KMS-11 (cell line): Measurements from ENCODE around the gene ARPP19.

Experiments
- H2AFZ ChIP-seq: fragments of 200-600 bp; sonication (generic); 2 replicates; pipeline ENCODE4 v1.6.1; 2016; ENCODE audit warnings: antibody characterized with exemption, mixed run types, low read depth
- H3K27ac ChIP-seq: fragments of 200-600 bp; sonication (generic); 2 replicates; pipeline ENCODE4 v1.6.1; 2016; ENCODE audit warnings: mild to moderate bottlenecking, mixed run types
- H3K27me3 ChIP-seq: fragments of 200-600 bp; sonication (generic); 2 replicates; pipeline ENCODE4 v1.6.1; 2017; ENCODE audit warnings: mild to moderate bottlenecking, low read depth, mixed run types, moderate library complexity; ENCODE audit not compliant: insufficient read depth
- H3K36me3 ChIP-seq: fragments of 200-600 bp; sonication (generic); 2 replicates; pipeline ENCODE4 v1.6.1; 2017; ENCODE audit warnings: mild to moderate bottlenecking, mixed run types; ENCODE audit not compliant: insufficient read depth
- H3K4me1 ChIP-seq: fragments of 200-600 bp; sonication (generic); 2 replicates; pipeline ENCODE4 v1.6.1; 2016; ENCODE audit warnings: mild to moderate bottlenecking, low read depth, mixed run types; ENCODE audit not compliant: poor library complexity, severe bottlenecking
- H3K4me2 ChIP-seq: fragments of 200-600 bp; sonication (generic); 2 replicates; pipeline ENCODE4 v1.7.0; 2016; ENCODE audit warnings: mild to moderate bottlenecking, mixed run types
- H3K4me3 ChIP-seq: fragments of 200-600 bp; sonication (generic); IDR thresholded peaks from 2 replicates; pipeline ENCODE4 v1.6.1; 2017; ENCODE audit warnings: low read depth, low read length, mixed read lengths; ENCODE audit not compliant: insufficient read depth
- H3K79me2 ChIP-seq: fragments of 200-600 bp; sonication (generic); 2 replicates; pipeline ENCODE4 v1.6.1; 2016; ENCODE audit warnings: low read depth, mixed run types; ENCODE audit not compliant: insufficient read depth
- H3K9ac ChIP-seq: fragments of 200-600 bp; sonication (generic); 2 replicates; pipeline ENCODE4 v1.6.1; 2016; ENCODE audit warnings: mild to moderate bottlenecking, mixed run types
- H4K20me1 ChIP-seq: fragments of 200-600 bp; sonication (generic); 2 replicates; pipeline ENCODE4 v1.6.1; 2016; ENCODE audit warnings: mild to moderate bottlenecking, mixed run types; ENCODE audit not compliant: insufficient read depth
- TF ChIP-seq, protein P1 (sequence below): fragments of 200-600 bp; sonication (generic); conservative IDR thresholded peaks from 2 replicates; pipeline ENCODE4 v1.6.1; 2017; ENCODE audit warnings: low read depth, mild to moderate bottlenecking, antibody characterized with exemption, low read length, moderate library complexity, mixed read lengths

The ARPP19 gene

DNA sequence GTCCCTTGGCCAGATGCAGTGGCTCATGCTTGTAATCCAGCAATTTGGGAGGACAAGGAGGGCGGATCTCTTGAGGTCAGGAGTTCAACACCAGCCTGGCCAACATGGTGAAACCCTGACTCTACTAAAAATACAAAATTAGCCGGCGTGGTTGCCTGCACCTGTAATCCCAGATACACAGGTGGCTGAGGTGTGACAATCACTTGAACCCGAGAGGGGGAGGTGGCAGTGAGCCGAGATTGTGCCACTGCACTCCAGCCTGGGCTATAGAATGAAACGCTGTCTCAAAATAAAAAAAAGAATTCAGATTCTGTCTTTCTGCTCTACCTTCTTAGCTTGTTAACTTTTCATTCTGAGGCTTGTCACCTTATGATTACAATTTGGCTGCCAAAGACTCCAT, 62.3 kb downstream of the ARPP19 start:
- Histone ChIP-seq H3K27ac (peak overlapping the region; percentile 54; the same call in 1 of the 2 replicates), H3K27me3 (no peaks in the 10 kb centered on the region), H3K9ac (no peak overlapping the region), H3K4me1 (peaks cover 74% of the 10 kb centered on the region), H3K79me2 (peaks cover 94% of the 10 kb centered on the region), H4K20me1 (no peaks in the 10 kb centered on the region), H2AFZ (no peak overlapping the region), H3K36me3 (no peaks in the 10 kb centered on the region), H3K4me2 (peak overlapping the region; percentile 66), H3K4me3 (no peak overlapping the region)
- TF ChIP-seq, protein P1, sequence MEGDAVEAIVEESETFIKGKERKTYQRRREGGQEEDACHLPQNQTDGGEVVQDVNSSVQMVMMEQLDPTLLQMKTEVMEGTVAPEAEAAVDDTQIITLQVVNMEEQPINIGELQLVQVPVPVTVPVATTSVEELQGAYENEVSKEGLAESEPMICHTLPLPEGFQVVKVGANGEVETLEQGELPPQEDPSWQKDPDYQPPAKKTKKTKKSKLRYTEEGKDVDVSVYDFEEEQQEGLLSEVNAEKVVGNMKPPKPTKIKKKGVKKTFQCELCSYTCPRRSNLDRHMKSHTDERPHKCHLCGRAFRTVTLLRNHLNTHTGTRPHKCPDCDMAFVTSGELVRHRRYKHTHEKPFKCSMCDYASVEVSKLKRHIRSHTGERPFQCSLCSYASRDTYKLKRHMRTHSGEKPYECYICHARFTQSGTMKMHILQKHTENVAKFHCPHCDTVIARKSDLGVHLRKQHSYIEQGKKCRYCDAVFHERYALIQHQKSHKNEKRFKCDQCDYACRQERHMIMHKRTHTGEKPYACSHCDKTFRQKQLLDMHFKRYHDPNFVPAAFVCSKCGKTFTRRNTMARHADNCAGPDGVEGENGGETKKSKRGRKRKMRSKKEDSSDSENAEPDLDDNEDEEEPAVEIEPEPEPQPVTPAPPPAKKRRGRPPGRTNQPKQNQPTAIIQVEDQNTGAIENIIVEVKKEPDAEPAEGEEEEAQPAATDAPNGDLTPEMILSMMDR, result no peak

DNA sequence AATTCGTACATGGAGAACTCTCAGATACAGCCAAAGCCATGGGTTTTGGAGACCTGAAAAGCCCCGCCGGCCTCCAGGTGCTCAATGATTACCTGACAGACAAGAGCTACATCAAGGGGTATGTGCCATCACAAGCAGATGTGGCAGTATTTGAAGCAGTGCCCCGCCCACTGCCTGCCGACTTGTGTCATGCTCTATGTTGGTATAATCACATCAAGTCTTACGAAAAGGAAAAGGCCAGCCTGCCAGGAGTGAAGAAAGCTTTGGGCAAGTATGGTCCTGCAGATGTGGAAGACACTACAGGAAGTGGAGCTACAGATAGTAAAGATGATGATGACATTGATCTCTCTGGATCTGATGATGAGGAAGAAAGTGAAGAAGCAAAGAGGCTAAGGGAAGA, 63.7 kb downstream of the ARPP19 start:
- Histone ChIP-seq H3K27ac (no peak overlapping the region), H3K36me3 (no peaks in the 10 kb centered on the region), H3K4me3 (no peak overlapping the region), H3K79me2 (peaks cover 83% of the 10 kb centered on the region), H3K27me3 (no peaks in the 10 kb centered on the region), H2AFZ (no peak overlapping the region), H3K4me2 (no peak overlapping the region), H4K20me1 (no peaks in the 10 kb centered on the region), H3K4me1 (peaks cover 60% of the 10 kb centered on the region), H3K9ac (no peak overlapping the region)
- TF ChIP-seq, protein P1, result no peak

DNA sequence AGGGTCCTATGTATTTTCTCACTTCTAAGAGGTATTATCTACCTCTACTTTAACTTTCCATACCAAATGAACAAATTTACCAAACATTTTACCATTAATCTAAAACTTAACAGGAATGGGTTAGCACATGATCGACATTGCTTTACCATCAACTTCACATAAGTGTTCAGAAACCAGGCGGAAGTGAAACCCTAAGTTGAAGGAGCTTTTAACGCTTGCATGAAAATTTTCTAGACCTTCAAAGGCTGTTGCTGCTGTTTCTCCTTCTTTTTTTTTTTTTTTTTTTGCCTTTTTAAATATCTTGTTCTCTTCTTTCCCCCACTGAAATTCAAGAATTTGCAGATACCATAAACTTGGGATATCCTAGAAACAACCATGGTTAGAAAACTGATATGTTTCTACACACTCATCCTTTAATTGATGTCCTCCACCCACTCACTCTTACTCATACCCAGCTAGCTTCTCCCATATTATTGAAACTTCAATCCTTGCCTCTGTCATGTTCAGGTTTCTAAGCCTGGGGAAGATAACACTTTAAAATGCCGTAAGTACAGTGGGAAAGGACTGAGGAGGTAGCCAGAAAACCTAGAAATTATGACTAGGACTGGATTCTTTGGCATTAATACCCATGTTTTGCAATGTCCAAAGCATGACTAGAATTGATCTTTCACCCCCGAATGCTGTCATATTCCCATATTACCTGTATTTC, 64.9 kb downstream of the ARPP19 start:
- Histone ChIP-seq H3K4me1 (peaks cover 49% of the 10 kb centered on the region), H3K79me2 (peaks cover 77% of the 10 kb centered on the region), H3K36me3 (no peaks in the 10 kb centered on the region), H3K4me3 (no peak overlapping the region), H3K27ac (no peak overlapping the region), H3K27me3 (no peaks in the 10 kb centered on the region), H3K9ac (no peak overlapping the region), H4K20me1 (no peaks in the 10 kb centered on the region), H3K4me2 (no peak overlapping the region), H2AFZ (no peak overlapping the region)
- TF ChIP-seq, protein P1, result no peak

DNA sequence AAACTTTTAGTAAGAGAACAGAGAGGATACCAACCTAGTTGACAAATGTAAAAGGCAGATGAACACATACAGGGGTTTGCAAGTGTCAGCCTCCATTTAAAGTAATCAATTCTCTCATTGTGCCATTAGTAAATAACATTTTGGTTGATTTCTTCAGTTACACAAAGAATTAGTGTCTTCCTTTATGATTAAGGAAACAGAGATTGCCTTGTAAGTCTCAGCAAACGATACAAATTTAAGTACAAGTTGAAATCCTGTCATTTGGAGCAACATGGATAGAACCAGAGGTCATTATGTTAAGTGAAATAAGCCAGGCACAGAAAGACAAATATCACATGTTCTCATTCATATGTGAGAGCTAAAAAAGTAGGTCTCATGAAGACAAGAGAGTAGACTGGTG, 66.2 kb downstream of the ARPP19 start:
- peaks cover 78% of the 10 kb centered on the region for H3K79me2 ChIP-seq
- no peak overlapping the region for H3K4me2 ChIP-seq
- no peak overlapping the region for H3K27ac ChIP-seq
- no peaks in the 10 kb centered on the region for H3K27me3 ChIP-seq
- H3K36me3 ChIP-seq, result no peaks in the 10 kb centered on the region
- H2AFZ ChIP-seq, result no peak overlapping the region
- H3K4me3 ChIP-seq, result no peak overlapping the region
- TF ChIP-seq, protein P1, result no peak
- H4K20me1 ChIP-seq, result no peaks in the 10 kb centered on the region
- H3K4me1 ChIP-seq, result peaks cover 49% of the 10 kb centered on the region
- no peak overlapping the region for H3K9ac ChIP-seq
